ENCODE measurements around the gene EFHC1. TPM values are rescaled to one million over a fixed set of nuclear protein-coding genes. Genes with fewer than 3 reads are reported as not detected.

EFHC1 gene
- 31.7 TPM for polyA plus RNA-seq (2013, experiment 1 of 2)
- 33.0 TPM for polyA plus RNA-seq (2013, experiment 2 of 2)

- WGBS, 2 donors (ENCODE audit: extremely low coverage in 2 of 2, insufficient read length in 2 of 2, insufficient replicate concordance in 1 of 2) = no CpG with 5 or more reads among the region's 57 CpGs
Observed at GRCh38 chr6:52419809-52420667, at the start of gene EFHC1. Gene EFHC1, plus strand, starts transcription at chr6:52420342. Its CDS starts 69 bp downstream, at chr6:52420411.

GRCh38 chr6:52371656-52372191 is 48.4 kb upstream of the EFHC1 start:
- Histone ChIP-seq H3K9me3 (replicated peaks in 1 of 2; ENCODE audit: control insufficient read depth in 2 of 2, insufficient read depth in 1 of 2, low read depth in 1 of 2, low read length in 2 of 2) (peaks cover 2 to 8% of the 10 kb centered on the region in 2 donors), H3K23ac (ENCODE audit: low read depth, low read length, poor library complexity) (no peak overlapping the region), H3K27ac (replicated peaks; ENCODE audit: low read length) (no peak overlapping the region), H2AFZ (ENCODE audit: low read length) (no peak overlapping the region), H3K14ac (ENCODE audit: low read length) (no peak overlapping the region), H3K4me2 (ENCODE audit: insufficient read depth, low read length, poor library complexity, severe bottlenecking) (no peak overlapping the region), H2AK5ac (ENCODE audit: low read depth, low read length) (no peak overlapping the region), H3K79me1 (ENCODE audit: low read depth, low read length) (no peaks in the 10 kb centered on the region), H2BK12ac (ENCODE audit: low read length) (no peak overlapping the region), H2BK5ac (ENCODE audit: low read length) (no peak overlapping the region), H4K91ac (ENCODE audit: low read depth, low read length, poor library complexity) (no peak overlapping the region), H3K18ac (ENCODE audit: low read length) (no peak overlapping the region), H3K9ac (ENCODE audit: low read depth, low read length, poor library complexity) (no peak overlapping the region), H3K4me1 (ENCODE audit: control insufficient read depth in 2 of 2, insufficient read depth in 1 of 2, low read depth in 1 of 2, low read length in 2 of 2) (peaks cover 0 to 7% of the 10 kb centered on the region in 2 donors), H3K27me3 (ENCODE audit: control insufficient read depth in 3 of 3, insufficient read depth in 3 of 3, low read depth in 1 of 3, low read length in 3 of 3) (no peaks in the 10 kb centered on the region), H3K4ac (ENCODE audit: low read length) (no peak overlapping the region), H3K36me3 (replicated peaks in 1 of 2; ENCODE audit: control insufficient read depth in 2 of 2, insufficient read depth in 2 of 2, low read length in 2 of 2) (peaks cover 0 to 16% of the 10 kb centered on the region in 2 donors), H2BK15ac (ENCODE audit: low read length) (no peak overlapping the region), H3K4me3 (ENCODE audit: low read length in 2 of 2) (no peak overlapping the region), H2BK120ac (ENCODE audit: low read depth, low read length) (no peak overlapping the region), H4K8ac (ENCODE audit: low read depth, low read length) (no peak overlapping the region)
- no CpG with 5 or more reads among the region's 2 CpGs for WGBS, 2 donors (ENCODE audit: extremely low coverage in 2 of 2, insufficient read length in 2 of 2, insufficient replicate concordance in 1 of 2)
- DNase-seq (ENCODE audit: low spot score) = no peak

More at GRCh38 chr6:52419809-52420667, at the start of gene EFHC1:
- no peak within 1 kb of the TSS for H3K14ac ChIP-seq (ENCODE audit: low read length)
- H2BK5ac ChIP-seq (ENCODE audit: low read length) = peak within 1 kb of the TSS; percentile 62
- H3K9ac ChIP-seq (ENCODE audit: low read depth, low read length, poor library complexity) = peak within 1 kb of the TSS; percentile 97
- H4K91ac ChIP-seq (ENCODE audit: low read depth, low read length, poor library complexity) = no peak within 1 kb of the TSS
- peaks cover 0 to 7% of the 10 kb centered on the region in 2 donors for H3K36me3 ChIP-seq (replicated peaks in 1 of 2; ENCODE audit: control insufficient read depth in 2 of 2, insufficient read depth in 2 of 2, low read length in 2 of 2)
- peaks cover 13 to 15% of the 10 kb centered on the region in 2 donors for H3K4me1 ChIP-seq (ENCODE audit: control insufficient read depth in 2 of 2, insufficient read depth in 1 of 2, low read depth in 1 of 2, low read length in 2 of 2)
- peak within 1 kb of the TSS; percentile 23 for H2AK5ac ChIP-seq (ENCODE audit: low read depth, low read length)
- H3K4me3 ChIP-seq (ENCODE audit: low read length in 2 of 2) = peak within 1 kb of the TSS; percentile 67 to 93
- no peaks in the 10 kb centered on the region for H3K79me1 ChIP-seq (ENCODE audit: low read depth, low read length)
- H3K27me3 ChIP-seq (ENCODE audit: control insufficient read depth in 3 of 3, insufficient read depth in 3 of 3, low read depth in 1 of 3, low read length in 3 of 3) = no peaks in the 10 kb centered on the region
- peak; percentile 97 for DNase-seq (ENCODE audit: low spot score)
- H2BK120ac ChIP-seq (ENCODE audit: low read depth, low read length) = no peak within 1 kb of the TSS
- H2AFZ ChIP-seq (ENCODE audit: low read length) = peak within 1 kb of the TSS; percentile 86
- H3K4me2 ChIP-seq (ENCODE audit: insufficient read depth, low read length, poor library complexity, severe bottlenecking) = peak within 1 kb of the TSS; percentile 88
- no peak within 1 kb of the TSS for H2BK15ac ChIP-seq (ENCODE audit: low read length)
- peak within 1 kb of the TSS; percentile 94 for H3K27ac ChIP-seq (replicated peaks; ENCODE audit: low read length)
- no peak within 1 kb of the TSS for H2BK12ac ChIP-seq (ENCODE audit: low read length)
- no peak within 1 kb of the TSS for H3K4ac ChIP-seq (ENCODE audit: low read length)
- H3K18ac ChIP-seq (ENCODE audit: low read length) = peak within 1 kb of the TSS; percentile 99
- H3K9me3 ChIP-seq (replicated peaks in 1 of 2; ENCODE audit: control insufficient read depth in 2 of 2, insufficient read depth in 1 of 2, low read depth in 1 of 2, low read length in 2 of 2) = no peaks in the 10 kb centered on the region
- H4K8ac ChIP-seq (ENCODE audit: low read depth, low read length) = peak within 1 kb of the TSS; percentile 70
- peak within 1 kb of the TSS; percentile 95 for H3K23ac ChIP-seq (ENCODE audit: low read depth, low read length, poor library complexity)

- H2BK120ac ChIP-seq (ENCODE audit: low read depth, low read length) = no peak overlapping the region
Observed at GRCh38 chr6:52373151-52373690, 46.9 kb upstream of the EFHC1 start.

GRCh38 chr6:52374247-52374646 is 45.9 kb upstream of the EFHC1 start:
- Histone ChIP-seq H3K9me3 (replicated peaks in 1 of 2; ENCODE audit: control insufficient read depth in 2 of 2, insufficient read depth in 1 of 2, low read depth in 1 of 2, low read length in 2 of 2) (peaks cover 2 to 8% of the 10 kb centered on the region in 2 donors), H2BK5ac (ENCODE audit: low read length) (no peak overlapping the region), H3K36me3 (replicated peaks in 1 of 2; ENCODE audit: control insufficient read depth in 2 of 2, insufficient read depth in 2 of 2, low read length in 2 of 2) (peaks cover 0 to 6% of the 10 kb centered on the region in 2 donors), H2BK120ac (ENCODE audit: low read depth, low read length) (no peak overlapping the region), H2AFZ (ENCODE audit: low read length) (no peak overlapping the region), H3K23ac (ENCODE audit: low read depth, low read length, poor library complexity) (no peak overlapping the region), H2BK12ac (ENCODE audit: low read length) (no peak overlapping the region), H3K27ac (replicated peaks; ENCODE audit: low read length) (no peak overlapping the region), H3K4me2 (ENCODE audit: insufficient read depth, low read length, poor library complexity, severe bottlenecking) (no peak overlapping the region), H2AK5ac (ENCODE audit: low read depth, low read length) (no peak overlapping the region), H3K79me1 (ENCODE audit: low read depth, low read length) (no peaks in the 10 kb centered on the region), H3K27me3 (ENCODE audit: control insufficient read depth in 3 of 3, insufficient read depth in 3 of 3, low read depth in 1 of 3, low read length in 3 of 3) (no peaks in the 10 kb centered on the region), H3K4me1 (ENCODE audit: control insufficient read depth in 2 of 2, insufficient read depth in 1 of 2, low read depth in 1 of 2, low read length in 2 of 2) (peaks cover 0 to 7% of the 10 kb centered on the region in 2 donors), H4K91ac (ENCODE audit: low read depth, low read length, poor library complexity) (no peak overlapping the region), H3K14ac (ENCODE audit: low read length) (no peak overlapping the region), H4K8ac (ENCODE audit: low read depth, low read length) (no peak overlapping the region), H3K9ac (ENCODE audit: low read depth, low read length, poor library complexity) (no peak overlapping the region), H3K18ac (ENCODE audit: low read length) (no peak overlapping the region), H3K4me3 (ENCODE audit: low read length in 2 of 2) (no peak overlapping the region), H3K4ac (ENCODE audit: low read length) (no peak overlapping the region), H2BK15ac (ENCODE audit: low read length) (no peak overlapping the region)
- no peak for DNase-seq (ENCODE audit: low spot score)
- no CpG with 5 or more reads among the region's 4 CpGs for WGBS, 2 donors (ENCODE audit: extremely low coverage in 2 of 2, insufficient read length in 2 of 2, insufficient replicate concordance in 1 of 2)

More at GRCh38 chr6:52373151-52373690, 46.9 kb upstream of the EFHC1 start:
- Histone ChIP-seq H2AK5ac (ENCODE audit: low read depth, low read length) (no peak overlapping the region), H2AFZ (ENCODE audit: low read length) (no peak overlapping the region), H3K27me3 (ENCODE audit: control insufficient read depth in 3 of 3, insufficient read depth in 3 of 3, low read depth in 1 of 3, low read length in 3 of 3) (no peaks in the 10 kb centered on the region), H2BK15ac (ENCODE audit: low read length) (no peak overlapping the region), H3K79me1 (ENCODE audit: low read depth, low read length) (no peaks in the 10 kb centered on the region), H3K4ac (ENCODE audit: low read length) (no peak overlapping the region), H3K4me1 (ENCODE audit: control insufficient read depth in 2 of 2, insufficient read depth in 1 of 2, low read depth in 1 of 2, low read length in 2 of 2) (peaks cover 0 to 7% of the 10 kb centered on the region in 2 donors), H3K9me3 (replicated peaks in 1 of 2; ENCODE audit: control insufficient read depth in 2 of 2, insufficient read depth in 1 of 2, low read depth in 1 of 2, low read length in 2 of 2) (peaks cover 2 to 8% of the 10 kb centered on the region in 2 donors), H3K4me2 (ENCODE audit: insufficient read depth, low read length, poor library complexity, severe bottlenecking) (no peak overlapping the region), H3K23ac (ENCODE audit: low read depth, low read length, poor library complexity) (no peak overlapping the region), H3K18ac (ENCODE audit: low read length) (no peak overlapping the region), H4K8ac (ENCODE audit: low read depth, low read length) (no peak overlapping the region), H2BK12ac (ENCODE audit: low read length) (no peak overlapping the region), H2BK5ac (ENCODE audit: low read length) (no peak overlapping the region), H4K91ac (ENCODE audit: low read depth, low read length, poor library complexity) (no peak overlapping the region), H3K36me3 (replicated peaks in 1 of 2; ENCODE audit: control insufficient read depth in 2 of 2, insufficient read depth in 2 of 2, low read length in 2 of 2) (peaks cover 0 to 7% of the 10 kb centered on the region in 2 donors), H3K14ac (ENCODE audit: low read length) (no peak overlapping the region), H3K4me3 (ENCODE audit: low read length in 2 of 2) (no peak overlapping the region), H3K9ac (ENCODE audit: low read depth, low read length, poor library complexity) (no peak overlapping the region), H3K27ac (replicated peaks; ENCODE audit: low read length) (peak overlapping the region; percentile 80)
- DNase-seq (ENCODE audit: low spot score) = no peak
- no CpG with 5 or more reads among the region's 5 CpGs for WGBS, 2 donors (ENCODE audit: extremely low coverage in 2 of 2, insufficient read length in 2 of 2, insufficient replicate concordance in 1 of 2)
